Smooth muscle cell (in vitro differentiated cells): ENCODE measurements around the gene ARL6IP5. TPM values are rescaled to one million over a fixed set of nuclear protein-coding genes. Genes with fewer than 3 reads are reported as not detected.

Experiments
- DNase-seq: peaks from one replicate; lab custom pipeline; 2025; ENCODE audit not compliant: unreplicated experiment; lab: John Stamatoyannopoulos, UW
- H2AFZ ChIP-seq: fragments of 200-600 bp; sonication (generic); 2 replicates; pipeline ENCODE4 v1.6.0; 2016; ENCODE audit warnings: antibody characterized with exemption, low read depth, mild to moderate bottlenecking
- H3F3A ChIP-seq: fragments of 200-600 bp; sonication (generic); 2 replicates; pipeline ENCODE4 v1.6.0; 2017; ENCODE audit warnings: antibody characterized with exemption, low read depth
- H3K27ac ChIP-seq: fragments of 200-600 bp; sonication (generic); 2 replicates; pipeline ENCODE4 v1.5.1; 2016; ENCODE audit warnings: low read depth, mild to moderate bottlenecking
- H3K27me3 ChIP-seq: fragments of 200-600 bp; sonication (generic); 2 replicates; pipeline ENCODE4 v1.6.1; 2016; ENCODE audit warnings: low read depth, mild to moderate bottlenecking
- H3K36me3 ChIP-seq: fragments of 200-600 bp; sonication (generic); 2 replicates; pipeline ENCODE4 v1.5.1; 2016; ENCODE audit warnings: low read depth
- H3K4me1 ChIP-seq: fragments of 200-600 bp; sonication (generic); 2 replicates; pipeline ENCODE4 v1.5.1; 2016; ENCODE audit warnings: low read depth
- H3K4me2 ChIP-seq: fragments of 200-600 bp; sonication (generic); 2 replicates; pipeline ENCODE4 v1.6.0; 2016; ENCODE audit warnings: mild to moderate bottlenecking
- H3K4me3 ChIP-seq: fragments of 200-600 bp; sonication (generic); 2 replicates; pipeline ENCODE4 v1.5.1; 2016; ENCODE audit warnings: mild to moderate bottlenecking
- H3K79me2 ChIP-seq: fragments of 200-600 bp; sonication (generic); 2 replicates; pipeline ENCODE4 v1.6.0; 2016; ENCODE audit warnings: low read depth, mild to moderate bottlenecking
- H3K9ac ChIP-seq: fragments of 200-600 bp; sonication (generic); 2 replicates; pipeline ENCODE4 v1.6.0; 2016; ENCODE audit warnings: low read depth
- H3K9me3 ChIP-seq: fragments of 200-600 bp; sonication (generic); replicated peaks from 2 replicates; pipeline ENCODE4 v1.5.1; 2016; ENCODE audit warnings: low read depth
- H4K20me1 ChIP-seq: fragments of 200-600 bp; sonication (generic); 2 replicates; pipeline ENCODE4 v1.6.0; 2016; ENCODE audit warnings: low read depth
- CTCF ChIP-seq: fragments of 200-600 bp; sonication (generic); IDR thresholded peaks from 2 replicates; pipeline ENCODE4 v1.5.1; 2017; ENCODE audit warnings: borderline replicate concordance, mild to moderate bottlenecking, antibody characterized with exemption; ENCODE audit not compliant: insufficient read depth, poor library complexity, severe bottlenecking
- WGBS: methylation state at CpG from one replicate; pipeline ENCODE4 v1.1.7; 2016; ENCODE audit warnings: low lambda C conversion rate; 5-methylcytosine and 5-hydroxymethylcytosine counted together
- polyA plus RNA-seq: library from polyadenylated mRNA; unstranded; fragments of >200 nt; fragmentation: Nextera tagmentation; extraction: Ambion mirVana; gene quantifications from 2 replicates; pipeline ENCODE4 v1.2.1, GENCODE V29; 2016
- total RNA-seq: library from RNA; depleted of rRNA; stranded (reverse); fragments of >200 nt; gene quantifications from 2 replicates; pipeline ENCODE4 v1.2.3, GENCODE V29; 2014

ARL6IP5 gene
- total and polyA plus RNA-seq, 2 experiments from 2014 or later: 73.9 to 83.9 TPM

- Histone ChIP-seq H3K36me3 (no peaks in the 10 kb centered on the region), H4K20me1 (no peaks in the 10 kb centered on the region), H3K27ac (no peak within 1 kb of the TSS), H3F3A (no peaks in the 10 kb centered on the region), H3K4me1 (no peaks in the 10 kb centered on the region), H3K4me3 (no peak within 1 kb of the TSS), H3K9me3 (no peaks in the 10 kb centered on the region), H3K9ac (no peak within 1 kb of the TSS), H3K79me2 (no peaks in the 10 kb centered on the region), H3K27me3 (no peaks in the 10 kb centered on the region), H3K4me2 (no peak within 1 kb of the TSS), H2AFZ (peak within 1 kb of the TSS; percentile 65)
- 71% methylated on average over 3 of the region's 3 CpGs for WGBS
- no peak for TF ChIP-seq CTCF
- DNase-seq: no peak
Measured at GRCh38 chr3:69122403-69122802, 37.7 kb downstream of the ARL6IP5 start, which contains the start of gene LMOD3. Gene LMOD3 (minus strand): TSS chr3:69122595. CDS start chr3:69122386, 209 bp downstream.

DNA sequence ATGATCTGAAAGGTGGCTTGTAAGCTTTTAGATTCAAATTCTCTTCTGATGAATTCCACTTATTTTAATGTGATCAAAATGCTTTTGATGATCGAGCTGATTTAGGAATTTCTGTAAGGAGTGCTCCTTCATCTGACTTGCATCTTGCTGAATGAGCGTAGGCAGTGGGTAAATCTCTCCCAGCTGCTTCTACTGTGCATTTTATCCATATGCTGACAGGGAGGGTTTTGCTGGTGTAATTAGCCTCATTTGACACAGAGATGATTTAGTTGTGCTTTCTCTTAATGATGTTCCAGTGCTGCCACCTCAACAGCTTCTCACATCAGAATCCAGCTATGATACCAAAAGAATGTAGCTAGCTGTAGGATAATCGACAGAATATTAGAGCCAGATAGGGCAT is 41.5 kb downstream of the ARL6IP5 start:
- no peaks in the 10 kb centered on the region for H3F3A ChIP-seq
- no peak overlapping the region for H3K9ac ChIP-seq
- H4K20me1 ChIP-seq: no peaks in the 10 kb centered on the region
- no peak overlapping the region for H2AFZ ChIP-seq
- no peaks in the 10 kb centered on the region for H3K36me3 ChIP-seq
- DNase-seq: no peak
- WGBS: 80% methylated on average over 3 of the region's 3 CpGs
- no peaks in the 10 kb centered on the region for H3K79me2 ChIP-seq
- no peaks in the 10 kb centered on the region for H3K4me1 ChIP-seq
- H3K4me2 ChIP-seq: no peak overlapping the region
- H3K27ac ChIP-seq: no peak overlapping the region
- H3K9me3 ChIP-seq: no peaks in the 10 kb centered on the region
- H3K27me3 ChIP-seq: no peaks in the 10 kb centered on the region
- no peak overlapping the region for H3K4me3 ChIP-seq
- no peak for TF ChIP-seq CTCF

- no peak for TF ChIP-seq CTCF
- Histone ChIP-seq H3F3A (no peaks in the 10 kb centered on the region), H3K36me3 (no peaks in the 10 kb centered on the region), H3K9me3 (no peaks in the 10 kb centered on the region), H3K4me1 (no peaks in the 10 kb centered on the region), H2AFZ (no peak overlapping the region), H3K27me3 (no peaks in the 10 kb centered on the region), H3K4me3 (no peak overlapping the region), H3K79me2 (no peaks in the 10 kb centered on the region), H3K4me2 (no peak overlapping the region), H3K27ac (no peak overlapping the region), H3K9ac (no peak overlapping the region), H4K20me1 (no peaks in the 10 kb centered on the region)
- DNase-seq: no peak
- WGBS: 92% methylated on average over 2 of the region's 2 CpGs
Measured at GRCh38 chr3:69126999-69127398, 42.3 kb downstream of the ARL6IP5 start.

- Histone ChIP-seq H3K4me3 (no peak overlapping the region), H3K4me2 (no peak overlapping the region), H4K20me1 (no peaks in the 10 kb centered on the region), H3K27ac (no peak overlapping the region), H2AFZ (no peak overlapping the region), H3K79me2 (no peaks in the 10 kb centered on the region), H3F3A (no peaks in the 10 kb centered on the region), H3K27me3 (no peaks in the 10 kb centered on the region), H3K9me3 (no peaks in the 10 kb centered on the region), H3K36me3 (no peaks in the 10 kb centered on the region), H3K9ac (no peak overlapping the region), H3K4me1 (no peaks in the 10 kb centered on the region)
- no peak for TF ChIP-seq CTCF
- DNase-seq: no peak
Measured at GRCh38 chr3:69128509-69128908, 43.8 kb downstream of the ARL6IP5 start.
